GM12872 (cell line): ENCODE measurements around the gene LSM3.

Source experiments
- TF ChIP-seq, protein P1 (sequence below): IDR thresholded peaks from 3 replicates; pipeline ENCODE4 v1.5.1; 2011; ENCODE audit warnings: low read depth, mild to moderate bottlenecking, low read length, moderate library complexity; ENCODE audit not compliant: insufficient read depth

Gene LSM3

GRCh38 chr3:14214764-14215163, 36.1 kb downstream of the LSM3 start:
- TF ChIP-seq, protein P1, sequence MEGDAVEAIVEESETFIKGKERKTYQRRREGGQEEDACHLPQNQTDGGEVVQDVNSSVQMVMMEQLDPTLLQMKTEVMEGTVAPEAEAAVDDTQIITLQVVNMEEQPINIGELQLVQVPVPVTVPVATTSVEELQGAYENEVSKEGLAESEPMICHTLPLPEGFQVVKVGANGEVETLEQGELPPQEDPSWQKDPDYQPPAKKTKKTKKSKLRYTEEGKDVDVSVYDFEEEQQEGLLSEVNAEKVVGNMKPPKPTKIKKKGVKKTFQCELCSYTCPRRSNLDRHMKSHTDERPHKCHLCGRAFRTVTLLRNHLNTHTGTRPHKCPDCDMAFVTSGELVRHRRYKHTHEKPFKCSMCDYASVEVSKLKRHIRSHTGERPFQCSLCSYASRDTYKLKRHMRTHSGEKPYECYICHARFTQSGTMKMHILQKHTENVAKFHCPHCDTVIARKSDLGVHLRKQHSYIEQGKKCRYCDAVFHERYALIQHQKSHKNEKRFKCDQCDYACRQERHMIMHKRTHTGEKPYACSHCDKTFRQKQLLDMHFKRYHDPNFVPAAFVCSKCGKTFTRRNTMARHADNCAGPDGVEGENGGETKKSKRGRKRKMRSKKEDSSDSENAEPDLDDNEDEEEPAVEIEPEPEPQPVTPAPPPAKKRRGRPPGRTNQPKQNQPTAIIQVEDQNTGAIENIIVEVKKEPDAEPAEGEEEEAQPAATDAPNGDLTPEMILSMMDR: no peak

GRCh38 chr3:14216257-14217048, 37.8 kb downstream of the LSM3 start:
- TF ChIP-seq, protein P1: peak; percentile 42; the same call in 2 of the 3 replicates

GRCh38 chr3:14218355-14218754, 39.7 kb downstream of the LSM3 start:
- TF ChIP-seq, protein P1: no peak

- TF ChIP-seq, protein P1: no peak
Observed at GRCh38 chr3:14220933-14221332, 42.3 kb downstream of the LSM3 start.

- TF ChIP-seq, protein P1: no peak
Observed at GRCh38 chr3:14221902-14222301, 43.3 kb downstream of the LSM3 start.

- TF ChIP-seq, protein P1: no peak
Observed at GRCh38 chr3:14222457-14222856, 43.8 kb downstream of the LSM3 start.

DNA sequence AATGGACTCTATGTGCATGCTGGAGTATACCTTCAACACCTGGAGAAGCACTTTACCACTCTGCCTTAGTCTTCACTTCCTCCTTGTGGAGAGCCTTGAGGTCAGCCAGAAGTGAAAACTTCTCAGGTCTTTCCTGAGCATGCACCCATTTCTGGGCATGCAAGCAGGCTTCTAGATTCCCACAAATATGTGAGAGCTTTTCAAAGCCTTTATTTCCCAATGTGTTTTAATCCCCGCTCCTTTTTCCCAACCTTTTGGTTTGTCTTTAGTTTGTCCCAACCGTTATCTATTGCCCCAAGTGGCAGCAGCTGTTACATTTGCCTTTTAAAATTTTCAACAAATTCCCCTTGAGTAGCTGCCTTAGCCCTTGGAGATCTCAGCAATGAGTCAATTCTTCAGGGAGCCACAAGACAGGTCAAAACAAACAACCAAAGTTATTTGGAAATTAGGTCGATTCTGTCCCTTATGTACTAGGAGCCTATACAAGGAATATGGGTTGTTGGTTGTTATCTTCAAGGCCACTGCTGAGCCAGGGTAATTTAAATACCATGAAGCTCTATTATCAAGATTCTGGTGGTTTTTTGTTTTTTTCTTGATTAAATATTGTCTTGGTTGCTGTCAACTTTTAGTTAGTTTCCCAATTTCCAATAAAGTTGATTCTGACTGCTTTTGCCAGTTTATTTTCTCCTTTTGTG, 44.4 kb downstream of the LSM3 start:
- TF ChIP-seq, protein P1: no peak
